Bronchial epithelial cell (primary cell): ENCODE measurements around the gene CCAR1. TPM values are rescaled to one million over a fixed set of nuclear protein-coding genes. Genes with fewer than 3 reads are reported as not detected.
"Not testable (repeated sequence)": the region's sequence is repeated elsewhere in the genome, so short reads cannot be mapped to it uniquely, and the experiment has no call there.

Experiments used
- DNase-seq: peaks from one replicate; pipeline ENCODE4 v3.0.0-alpha.2; 2010; ENCODE audit warnings: low read depth
- FAIRE-seq: peaks from 2 replicates; lab custom pipeline; 2011; peaks lifted over from hg19 to GRCh38; lab: Jason Lieb, UNC
- H3K27me3 ChIP-seq: 2 replicates; pipeline ENCODE4 v1.5.1; 2011; ENCODE audit warnings: low read length; ENCODE audit not compliant: control insufficient read depth, insufficient read depth
- H3K36me3 ChIP-seq: 2 replicates; pipeline ENCODE4 v1.5.1; 2011; ENCODE audit warnings: low read length; ENCODE audit not compliant: control insufficient read depth, insufficient read depth
- H3K4me3 ChIP-seq: 2 replicates; pipeline ENCODE4 v1.5.1; 2011; ENCODE audit warnings: mild to moderate bottlenecking, low read depth, low read length, control low read depth
- total RNA-seq: library from RNA; depleted of rRNA; stranded (reverse); fragments of >200 nt; gene quantifications from 2 replicates; pipeline ENCODE4 v1.2.1, GENCODE V29; 2014
- TF ChIP-seq, protein P1 (sequence below): IDR thresholded peaks from 2 replicates; pipeline ENCODE4 v1.5.1; 2011; ENCODE audit warnings: mild to moderate bottlenecking, moderate library complexity, low read length, control low read depth, inconsistent platforms; ENCODE audit not compliant: insufficient read depth, severe bottlenecking

Gene CCAR1
- total RNA-seq, 1 donor from 2014 or later = 19.2 TPM

DNA sequence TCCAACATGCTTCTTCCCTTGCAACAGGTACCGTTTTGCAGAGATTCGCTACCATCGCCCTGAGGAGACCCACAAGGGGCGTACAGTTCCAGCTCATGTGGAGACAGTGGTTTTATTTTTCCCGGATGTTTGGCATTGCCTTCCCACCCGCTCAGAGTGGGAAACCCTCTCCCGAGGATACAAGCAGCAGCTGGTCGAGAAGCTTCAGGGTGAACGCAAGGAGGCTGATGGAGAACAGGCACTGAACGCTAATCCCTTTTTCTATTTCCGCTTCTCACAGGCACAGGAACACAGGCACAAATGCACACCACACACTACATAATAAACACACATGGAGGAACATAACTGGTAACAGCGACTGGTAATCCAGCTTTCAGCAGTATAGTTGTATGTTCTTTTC is 35.2 kb downstream of the CCAR1 start:
- Histone ChIP-seq H3K4me3 (no peak overlapping the region), H3K36me3 (peaks cover 20% of the 10 kb centered on the region)
- FAIRE-seq = no peak

DNA sequence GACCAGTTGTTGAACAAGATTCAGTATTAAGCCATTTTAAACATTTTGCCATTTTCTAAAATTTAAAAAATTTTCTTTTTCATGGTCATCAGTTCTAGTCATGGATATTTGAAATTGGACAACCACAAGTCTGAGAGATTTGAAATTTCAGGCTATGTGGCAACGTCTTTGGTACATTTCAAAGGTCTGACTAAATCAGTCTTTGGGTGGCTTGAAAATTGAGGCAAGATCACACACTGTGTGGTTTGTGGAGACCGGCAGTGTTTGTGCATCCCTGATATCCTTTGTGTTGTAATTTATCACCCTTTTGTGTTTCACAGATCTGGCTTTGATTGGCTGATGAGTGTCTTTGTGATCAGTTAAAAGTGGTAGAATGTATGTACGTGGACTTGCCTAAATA is 35.7 kb downstream of the CCAR1 start:
- FAIRE-seq (no peak), DNase-seq (no peak)
- peaks cover 20% of the 10 kb centered on the region for H3K36me3 ChIP-seq
- H3K4me3 ChIP-seq = no peak overlapping the region
- TF ChIP-seq, protein P1, sequence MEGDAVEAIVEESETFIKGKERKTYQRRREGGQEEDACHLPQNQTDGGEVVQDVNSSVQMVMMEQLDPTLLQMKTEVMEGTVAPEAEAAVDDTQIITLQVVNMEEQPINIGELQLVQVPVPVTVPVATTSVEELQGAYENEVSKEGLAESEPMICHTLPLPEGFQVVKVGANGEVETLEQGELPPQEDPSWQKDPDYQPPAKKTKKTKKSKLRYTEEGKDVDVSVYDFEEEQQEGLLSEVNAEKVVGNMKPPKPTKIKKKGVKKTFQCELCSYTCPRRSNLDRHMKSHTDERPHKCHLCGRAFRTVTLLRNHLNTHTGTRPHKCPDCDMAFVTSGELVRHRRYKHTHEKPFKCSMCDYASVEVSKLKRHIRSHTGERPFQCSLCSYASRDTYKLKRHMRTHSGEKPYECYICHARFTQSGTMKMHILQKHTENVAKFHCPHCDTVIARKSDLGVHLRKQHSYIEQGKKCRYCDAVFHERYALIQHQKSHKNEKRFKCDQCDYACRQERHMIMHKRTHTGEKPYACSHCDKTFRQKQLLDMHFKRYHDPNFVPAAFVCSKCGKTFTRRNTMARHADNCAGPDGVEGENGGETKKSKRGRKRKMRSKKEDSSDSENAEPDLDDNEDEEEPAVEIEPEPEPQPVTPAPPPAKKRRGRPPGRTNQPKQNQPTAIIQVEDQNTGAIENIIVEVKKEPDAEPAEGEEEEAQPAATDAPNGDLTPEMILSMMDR = no peak
- H3K27me3 ChIP-seq = no peaks in the 10 kb centered on the region

More for the DNA sequence above, 35.2 kb downstream of the CCAR1 start:
- TF ChIP-seq, protein P1 = no peak
- no peak for DNase-seq
- H3K27me3 ChIP-seq = no peaks in the 10 kb centered on the region

DNA sequence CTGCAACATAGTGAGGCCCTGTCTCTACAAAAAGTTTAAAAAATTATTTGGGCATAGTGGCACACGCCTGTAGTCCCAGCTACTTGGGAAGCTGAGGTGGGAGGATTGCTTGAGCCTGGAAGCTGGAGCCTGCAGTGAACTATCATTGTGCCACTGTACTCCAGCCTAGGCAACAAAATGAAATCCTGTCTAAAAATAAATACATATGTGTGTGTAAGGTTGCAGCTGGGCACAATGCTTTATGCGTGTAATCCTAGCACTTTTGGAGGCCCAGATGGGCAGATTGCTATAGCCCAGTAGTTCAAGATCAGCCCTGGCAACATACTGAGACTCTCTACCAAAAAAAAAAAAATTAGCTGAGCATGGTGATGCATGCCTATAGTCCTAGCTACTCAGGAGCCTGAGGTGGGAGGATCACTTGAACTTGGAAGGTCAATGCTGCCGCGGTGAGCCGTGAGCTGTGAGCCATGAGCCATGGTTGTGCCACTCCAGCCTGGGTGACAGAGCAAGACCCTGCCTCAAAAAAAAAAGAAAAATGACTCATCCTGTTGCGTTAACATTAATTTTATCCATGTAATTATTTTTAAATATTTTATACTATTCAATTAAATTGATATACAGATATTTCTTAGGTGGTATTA is 38.3 kb downstream of the CCAR1 start:
- no peak overlapping the region for H3K4me3 ChIP-seq
- peaks cover 17% of the 10 kb centered on the region for H3K36me3 ChIP-seq
- FAIRE-seq (no peak), DNase-seq (no peak)
- no peaks in the 10 kb centered on the region for H3K27me3 ChIP-seq
- TF ChIP-seq, protein P1 = no peak

DNA sequence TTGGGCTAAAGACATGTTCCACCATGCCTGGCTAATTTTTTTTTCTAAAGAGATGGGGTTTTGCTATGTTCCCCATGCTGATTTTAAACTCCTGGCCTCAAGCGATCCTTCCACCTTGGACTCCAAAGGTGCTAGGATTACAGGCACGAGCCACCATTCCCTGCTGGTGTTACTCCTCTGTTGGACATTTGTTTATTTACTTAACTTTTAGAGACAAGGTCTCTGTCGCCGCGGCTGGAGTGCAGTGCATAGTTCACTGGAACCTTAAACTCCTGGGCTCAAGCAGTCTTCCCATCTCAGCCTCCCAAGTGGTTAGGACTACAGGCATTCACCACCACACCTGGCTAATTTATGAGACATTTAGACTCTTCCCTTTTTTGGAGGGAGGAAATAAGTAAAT is 38.9 kb downstream of the CCAR1 start:
- no peak for DNase-seq
- no peak overlapping the region for H3K4me3 ChIP-seq
- peaks cover 17% of the 10 kb centered on the region for H3K36me3 ChIP-seq
- TF ChIP-seq, protein P1 = no peak
- no peaks in the 10 kb centered on the region for H3K27me3 ChIP-seq
- FAIRE-seq = no peak

DNA sequence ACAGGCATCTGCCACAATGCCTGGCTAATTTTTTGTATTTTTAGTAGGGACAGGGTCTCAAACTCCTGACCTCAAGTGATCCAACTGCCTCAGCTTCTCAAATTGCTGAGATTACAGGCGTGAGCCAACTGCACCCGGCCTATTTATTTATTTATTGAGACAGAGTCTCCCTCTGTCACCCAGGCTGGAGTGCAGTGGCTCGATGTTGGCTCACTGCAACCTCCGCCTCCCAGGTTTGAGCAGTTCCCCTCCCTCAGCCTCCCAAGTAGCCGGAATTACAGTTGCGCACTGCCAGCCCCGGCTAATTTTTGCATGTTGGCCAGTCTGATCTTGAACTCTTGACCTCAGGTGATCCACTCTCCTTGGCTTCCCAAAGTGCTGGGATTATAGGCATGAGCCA is 46.4 kb downstream of the CCAR1 start:
- not testable (repeated sequence) for H3K27me3 ChIP-seq, FAIRE-seq, H3K4me3 ChIP-seq, H3K36me3 ChIP-seq, DNase-seq

DNA sequence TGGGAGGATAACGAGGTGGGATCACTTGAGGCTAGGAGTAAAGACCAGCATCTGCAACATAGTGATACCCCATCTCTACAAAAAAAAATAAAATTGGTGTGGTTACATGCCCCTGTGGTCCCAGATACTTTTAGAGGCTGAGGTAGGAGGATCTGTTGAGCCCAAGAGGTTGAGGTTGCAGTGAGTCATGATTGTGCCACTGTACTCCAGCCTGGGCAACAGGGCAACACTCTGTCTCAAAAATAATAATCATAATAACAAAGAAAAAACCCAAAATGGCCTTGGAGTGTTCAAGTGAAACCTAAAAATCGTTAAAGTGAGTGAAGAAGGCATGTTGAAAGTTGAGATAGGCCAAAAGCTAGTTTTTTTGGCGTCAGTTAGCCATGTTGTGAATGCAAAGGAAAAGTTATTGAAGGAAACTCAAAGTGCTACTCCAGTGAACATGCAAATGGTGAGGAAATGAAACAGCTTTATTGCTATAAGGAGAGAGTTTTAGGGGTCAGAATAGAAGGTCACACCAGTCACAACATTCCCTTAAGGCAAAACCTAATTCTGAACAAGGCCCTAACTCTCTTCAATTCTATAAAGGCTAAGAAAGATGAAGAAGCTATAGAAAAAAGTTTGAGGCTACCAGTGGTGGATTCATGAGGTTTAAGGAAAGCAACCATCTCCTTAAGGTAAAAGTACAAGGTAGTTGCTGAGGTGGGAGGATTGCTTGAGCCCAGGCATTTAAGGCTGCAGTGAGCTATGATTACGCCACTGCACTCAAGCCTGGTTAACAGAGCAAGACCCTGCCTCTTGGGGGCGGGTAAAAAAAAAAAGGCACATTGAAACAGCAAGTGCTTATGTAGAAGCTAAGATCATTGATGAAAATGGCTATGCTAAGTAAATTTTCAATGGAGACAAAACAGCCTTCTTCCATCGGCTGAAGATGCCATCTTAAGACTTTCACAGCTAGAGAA is 60.9 kb downstream of the CCAR1 start:
- no peak for FAIRE-seq

More for the DNA sequence above, 60.9 kb downstream of the CCAR1 start:
- no peak for DNase-seq
- peaks cover 8% of the 10 kb centered on the region for H3K36me3 ChIP-seq
- TF ChIP-seq, protein P1 = no peak
- no peak overlapping the region for H3K4me3 ChIP-seq
- no peaks in the 10 kb centered on the region for H3K27me3 ChIP-seq
